ENCODE results near the gene PPP2R2D. TPM values are rescaled to one million over a fixed set of nuclear protein-coding genes. Genes with fewer than 3 reads are reported as not detected.

The PPP2R2D gene
- total RNA-seq, 1 experiment from 2014 or later: 35.1 TPM

DNA sequence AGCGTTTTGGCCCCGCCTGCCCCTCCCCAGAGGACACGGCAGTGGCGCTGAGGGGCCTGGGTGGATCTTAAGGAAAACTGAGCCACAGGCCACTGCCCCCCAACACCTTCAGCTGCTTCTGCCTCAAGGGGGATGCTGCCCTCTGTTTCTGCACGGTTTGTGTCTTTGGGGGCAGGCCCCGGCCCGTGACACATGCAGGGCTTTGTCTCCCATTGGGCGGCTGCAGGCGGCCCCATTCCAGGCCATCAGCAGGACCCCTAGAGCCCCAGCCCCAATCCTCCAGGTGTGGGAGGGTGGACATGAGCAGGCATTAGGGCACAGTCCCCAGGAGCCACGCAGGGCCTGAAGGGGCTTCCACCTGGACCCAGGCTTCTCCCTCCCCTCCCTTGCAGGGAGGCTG lies 25.3 kb upstream of the PPP2R2D start:
- H3K4me1 ChIP-seq (ENCODE audit: insufficient read depth, low read length): no peaks in the 10 kb centered on the region
- Mint-ChIP-seq H3K27me3 (ENCODE audit: low read depth) (peaks cover 9% of the 10 kb centered on the region), H3K27ac (no peak overlapping the region), H3K4me1 (peaks cover 3% of the 10 kb centered on the region in 2 experiments; a peak in 1 of 4 replicates), H3K9me3 (peaks cover 4 to 7% of the 10 kb centered on the region in 2 experiments; a peak in 4 of 5 replicates), H3K4me3 (no peak overlapping the region), H3K36me3 (ENCODE audit: insufficient read depth in 1 of 3, low read depth in 3 of 3) (no peaks in the 10 kb centered on the region; a peak in 1 of 7 replicates)
- H2BK5ac ChIP-seq (ENCODE audit: insufficient read length, low read length): no peak overlapping the region
- no peaks in the 10 kb centered on the region for H3K27me3 ChIP-seq (ENCODE audit: insufficient read depth, low read length)
- H3K4me2 ChIP-seq (ENCODE audit: insufficient read depth, insufficient read length, low read length): no peak overlapping the region
- H3K9me3 ChIP-seq (ENCODE audit: control insufficient read depth, low read depth, low read length): no peaks in the 10 kb centered on the region
- no peak overlapping the region for H4K5ac ChIP-seq (ENCODE audit: insufficient read length, low read depth, low read length)
- no peak overlapping the region for H2BK15ac ChIP-seq (ENCODE audit: low read depth, low read length)
- H3K14ac ChIP-seq (ENCODE audit: insufficient read depth, low read length): no peak overlapping the region
- H2BK120ac ChIP-seq (ENCODE audit: low read depth, low read length, poor library complexity, severe bottlenecking): no peak overlapping the region
- H4K8ac ChIP-seq (replicated peaks; ENCODE audit: insufficient read length, low read depth, low read length): no peak overlapping the region
- no peak overlapping the region for H2BK20ac ChIP-seq (ENCODE audit: low read depth, low read length, poor library complexity, severe bottlenecking)
- H3T11ph ChIP-seq (ENCODE audit: low read length): no peak overlapping the region
- H3K27ac ChIP-seq (ENCODE audit: insufficient read length, low read depth, low read length): no peak overlapping the region
- H3K18ac ChIP-seq (ENCODE audit: insufficient read length, low read depth, low read length): no peak overlapping the region
- no peak overlapping the region for H3K23ac ChIP-seq (ENCODE audit: insufficient read length, low read depth, low read length)
- no peaks in the 10 kb centered on the region for H4K20me1 ChIP-seq (ENCODE audit: control insufficient read depth, insufficient read depth, insufficient read length)
- H3K56ac ChIP-seq (ENCODE audit: insufficient read length, low read depth, low read length): no peak overlapping the region
- no peak overlapping the region for H2AK5ac ChIP-seq (ENCODE audit: insufficient read length, low read length)
- H3K79me1 ChIP-seq (ENCODE audit: insufficient read depth, low read depth, low read length, poor library complexity, severe bottlenecking): no peaks in the 10 kb centered on the region
- TF ChIP-seq, protein P1, sequence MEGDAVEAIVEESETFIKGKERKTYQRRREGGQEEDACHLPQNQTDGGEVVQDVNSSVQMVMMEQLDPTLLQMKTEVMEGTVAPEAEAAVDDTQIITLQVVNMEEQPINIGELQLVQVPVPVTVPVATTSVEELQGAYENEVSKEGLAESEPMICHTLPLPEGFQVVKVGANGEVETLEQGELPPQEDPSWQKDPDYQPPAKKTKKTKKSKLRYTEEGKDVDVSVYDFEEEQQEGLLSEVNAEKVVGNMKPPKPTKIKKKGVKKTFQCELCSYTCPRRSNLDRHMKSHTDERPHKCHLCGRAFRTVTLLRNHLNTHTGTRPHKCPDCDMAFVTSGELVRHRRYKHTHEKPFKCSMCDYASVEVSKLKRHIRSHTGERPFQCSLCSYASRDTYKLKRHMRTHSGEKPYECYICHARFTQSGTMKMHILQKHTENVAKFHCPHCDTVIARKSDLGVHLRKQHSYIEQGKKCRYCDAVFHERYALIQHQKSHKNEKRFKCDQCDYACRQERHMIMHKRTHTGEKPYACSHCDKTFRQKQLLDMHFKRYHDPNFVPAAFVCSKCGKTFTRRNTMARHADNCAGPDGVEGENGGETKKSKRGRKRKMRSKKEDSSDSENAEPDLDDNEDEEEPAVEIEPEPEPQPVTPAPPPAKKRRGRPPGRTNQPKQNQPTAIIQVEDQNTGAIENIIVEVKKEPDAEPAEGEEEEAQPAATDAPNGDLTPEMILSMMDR (conservative IDR thresholded peaks at IDR 0.05): no peak
- no peaks in the 10 kb centered on the region for H3K23me2 ChIP-seq (ENCODE audit: insufficient read length, low read depth, low read length, poor library complexity, severe bottlenecking)
- no peaks in the 10 kb centered on the region for H3K79me2 ChIP-seq (ENCODE audit: insufficient read depth, low read length)
- WGBS (ENCODE audit: extremely low coverage, insufficient read length, low lambda C conversion rate): no CpG with 5 or more reads among the region's 10 CpGs
- no peak overlapping the region for H2AFZ ChIP-seq (ENCODE audit: low read length)
- no peak for DNase-seq
- no peak overlapping the region for H2BK12ac ChIP-seq (ENCODE audit: insufficient read length, low read depth, low read length)
- H4K91ac ChIP-seq (ENCODE audit: insufficient read length, low read depth, low read length): no peak overlapping the region
- no peak overlapping the region for H3K9ac ChIP-seq (ENCODE audit: extremely low read depth, insufficient read length, low read length)
- H3K4ac ChIP-seq (ENCODE audit: low read depth, low read length): no peak overlapping the region
